Stomach smooth muscle (tissue), 2 donors: Measurements from ENCODE around the gene SIPA1L2.

Experiments used
- H3K27ac ChIP-seq: one replicate; pipeline ENCODE4 v1.7.0; 2013; ENCODE audit warnings: mild to moderate bottlenecking, low read length, inconsistent platforms
- H3K27me3 ChIP-seq, 2 donors: one replicate each; pipeline ENCODE4 v1.7.0; 2013; ENCODE audit warnings: low read length in 2 of 2; ENCODE audit not compliant: insufficient read depth in 2 of 2, control insufficient read depth in 1 of 2
- H3K36me3 ChIP-seq, 2 donors: one replicate each; pipeline ENCODE4 v1.7.0; 2013; ENCODE audit warnings: low read length in 2 of 2; ENCODE audit not compliant: control insufficient read depth in 2 of 2, insufficient read depth in 2 of 2
- H3K4me1 ChIP-seq: one replicate; pipeline ENCODE4 v1.7.0; 2013; ENCODE audit warnings: low read length; ENCODE audit not compliant: control insufficient read depth, insufficient read depth
- H3K4me3 ChIP-seq, 2 donors: one replicate each; pipeline ENCODE4 v1.7.0; 2013; ENCODE audit warnings: low read length in 2 of 2
- H3K9ac ChIP-seq, 2 donors: one replicate each; pipeline ENCODE4 v1.7.0; 2013; ENCODE audit warnings: low read length in 2 of 2, mild to moderate bottlenecking in 1 of 2
- H3K9me3 ChIP-seq, 2 donors: one replicate each; pipeline ENCODE4 v1.7.0; 2013; ENCODE audit warnings: low read length in 2 of 2; ENCODE audit not compliant: control insufficient read depth in 2 of 2
- donor health status: healthy.
- donor health status: Pancreatic carcinoma.

Gene SIPA1L2

GRCh38 chr1:232589812-232590743 lies 39.9 kb downstream of the SIPA1L2 start:
- Histone ChIP-seq H3K27me3 (no peaks in the 10 kb centered on the region), H3K4me1 (peaks cover 10% of the 10 kb centered on the region), H3K27ac (no peak overlapping the region), H3K4me3 (no peak overlapping the region), H3K9me3 (no peaks in the 10 kb centered on the region), H3K36me3 (no peaks in the 10 kb centered on the region), H3K9ac (no peak overlapping the region)

- no peaks in the 10 kb centered on the region for H3K27me3 ChIP-seq
- H3K9me3 ChIP-seq = no peaks in the 10 kb centered on the region
- peaks cover 8% of the 10 kb centered on the region for H3K4me1 ChIP-seq
- H3K36me3 ChIP-seq = no peaks in the 10 kb centered on the region
- H3K9ac ChIP-seq = no peak overlapping the region
- no peak overlapping the region for H3K27ac ChIP-seq
- H3K4me3 ChIP-seq = peak overlapping the region in 1 of 2 donors; percentile 10
Measured at GRCh38 chr1:232589111-232589811, 40.7 kb downstream of the SIPA1L2 start.

- no peak overlapping the region for H3K4me3 ChIP-seq
- H3K9me3 ChIP-seq = no peaks in the 10 kb centered on the region
- no peaks in the 10 kb centered on the region for H3K36me3 ChIP-seq
- no peak overlapping the region for H3K9ac ChIP-seq
- no peaks in the 10 kb centered on the region for H3K27me3 ChIP-seq
- H3K4me1 ChIP-seq = peaks cover 6% of the 10 kb centered on the region
- H3K27ac ChIP-seq = no peak overlapping the region
Measured at GRCh38 chr1:232587141-232588008, 42.6 kb downstream of the SIPA1L2 start.

GRCh38 chr1:232586679-232587078 lies 43.3 kb downstream of the SIPA1L2 start:
- no peak overlapping the region for H3K27ac ChIP-seq
- H3K4me1 ChIP-seq = peaks cover 6% of the 10 kb centered on the region
- H3K9me3 ChIP-seq = no peaks in the 10 kb centered on the region
- H3K4me3 ChIP-seq = no peak overlapping the region
- no peaks in the 10 kb centered on the region for H3K27me3 ChIP-seq
- no peak overlapping the region for H3K9ac ChIP-seq
- H3K36me3 ChIP-seq = no peaks in the 10 kb centered on the region

GRCh38 chr1:232585486-232585885 lies 44.4 kb downstream of the SIPA1L2 start:
- H3K4me1 ChIP-seq = peaks cover 6% of the 10 kb centered on the region
- no peak overlapping the region for H3K4me3 ChIP-seq
- no peak overlapping the region for H3K9ac ChIP-seq
- H3K36me3 ChIP-seq = no peaks in the 10 kb centered on the region
- no peak overlapping the region for H3K27ac ChIP-seq
- no peaks in the 10 kb centered on the region for H3K9me3 ChIP-seq
- H3K27me3 ChIP-seq = no peaks in the 10 kb centered on the region

- no peaks in the 10 kb centered on the region for H3K27me3 ChIP-seq
- H3K27ac ChIP-seq = no peak overlapping the region
- H3K36me3 ChIP-seq = no peaks in the 10 kb centered on the region
- no peaks in the 10 kb centered on the region for H3K9me3 ChIP-seq
- no peaks in the 10 kb centered on the region for H3K4me1 ChIP-seq
- no peak overlapping the region for H3K4me3 ChIP-seq
- no peak overlapping the region for H3K9ac ChIP-seq
Measured at GRCh38 chr1:232581932-232582331, 48.0 kb downstream of the SIPA1L2 start.
